Nephron (organoid): ENCODE results near the gene GALNT2.

Experiments
- H3K27ac Mint-ChIP-seq, 3 experiments: 2 replicates each; pipeline ENCODE4 v1.8.0; 2020; ENCODE audit warnings: mixed read lengths in 3 of 3, mild to moderate bottlenecking in 2 of 3, moderate library complexity in 1 of 3
- H3K27me3 Mint-ChIP-seq: 2 replicates; pipeline ENCODE4 v1.8.0; 2021; ENCODE audit warnings: low read depth, mild to moderate bottlenecking, moderate library complexity, mixed read lengths
- H3K36me3 Mint-ChIP-seq: 2 replicates; pipeline ENCODE4 v1.8.0; 2020; ENCODE audit warnings: low read depth, mixed read lengths
- H3K4me1 Mint-ChIP-seq: 2 replicates; pipeline ENCODE4 v1.8.0; 2020; ENCODE audit warnings: mixed read lengths
- H3K4me3 Mint-ChIP-seq, 3 experiments: 2 replicates each; pipeline ENCODE4 v1.8.0; 2020; ENCODE audit warnings: mild to moderate bottlenecking in 3 of 3, mixed read lengths in 3 of 3, moderate library complexity in 2 of 3
- H3K9me3 Mint-ChIP-seq: 2 replicates; pipeline ENCODE4 v1.8.0; 2020; ENCODE audit warnings: mixed read lengths
- CTCF ChIP-seq, 3 experiments: fragments of 200-600 bp; sonication (generic); IDR thresholded peaks; one replicate each; pipeline ENCODE4 v1.5.0; 2021; ENCODE audit warnings: antibody characterized with exemption in 3 of 3; ENCODE audit not compliant: unreplicated experiment in 3 of 3

Gene GALNT2

GRCh38 chr1:230072866-230073265 lies 5.8 kb downstream of the GALNT2 start:
- Mint-ChIP-seq H3K9me3 (no peaks in the 10 kb centered on the region), H3K27ac (no peak overlapping the region), H3K4me1 (peaks cover 54% of the 10 kb centered on the region), H3K4me3 (no peak overlapping the region), H3K36me3 (peaks cover 13% of the 10 kb centered on the region), H3K27me3 (peaks cover 4% of the 10 kb centered on the region)
- no peak for TF ChIP-seq CTCF (IDR thresholded peaks at IDR 0.05; ENCODE audit: unreplicated experiment in 3 of 3)

- Mint-ChIP-seq H3K4me3 (no peak overlapping the region), H3K36me3 (peaks cover 13% of the 10 kb centered on the region), H3K9me3 (no peaks in the 10 kb centered on the region), H3K27me3 (peaks cover 4% of the 10 kb centered on the region), H3K4me1 (peaks cover 51% of the 10 kb centered on the region), H3K27ac (no peak overlapping the region)
- no peak for TF ChIP-seq CTCF (IDR thresholded peaks at IDR 0.05; ENCODE audit: unreplicated experiment in 3 of 3)
These were observed 6.5 kb downstream of the GALNT2 start for GRCh38 chr1:230073371-230074035.

- Mint-ChIP-seq H3K4me1 (peaks cover 51% of the 10 kb centered on the region), H3K36me3 (peaks cover 13% of the 10 kb centered on the region), H3K9me3 (no peaks in the 10 kb centered on the region)
These were observed 7.2 kb downstream of the GALNT2 start for GRCh38 chr1:230074270-230074669.

GRCh38 chr1:230074762-230075161 lies 7.7 kb downstream of the GALNT2 start:
- Mint-ChIP-seq H3K27ac (no peak overlapping the region), H3K27me3 (no peaks in the 10 kb centered on the region), H3K4me1 (peaks cover 51% of the 10 kb centered on the region), H3K36me3 (peaks cover 14% of the 10 kb centered on the region), H3K4me3 (no peak overlapping the region), H3K9me3 (no peaks in the 10 kb centered on the region)
- TF ChIP-seq CTCF (IDR thresholded peaks at IDR 0.05; ENCODE audit: unreplicated experiment in 3 of 3): no peak

More at GRCh38 chr1:230074270-230074669, 7.2 kb downstream of the GALNT2 start:
- Mint-ChIP-seq H3K27ac (no peak overlapping the region), H3K4me3 (no peak overlapping the region), H3K27me3 (no peaks in the 10 kb centered on the region)
- TF ChIP-seq CTCF (IDR thresholded peaks at IDR 0.05; ENCODE audit: unreplicated experiment in 3 of 3): no peak

- Mint-ChIP-seq H3K27me3 (no peaks in the 10 kb centered on the region), H3K27ac (no peak overlapping the region), H3K4me3 (no peak overlapping the region), H3K9me3 (no peaks in the 10 kb centered on the region), H3K36me3 (peaks cover 19% of the 10 kb centered on the region), H3K4me1 (peaks cover 42% of the 10 kb centered on the region)
- no peak for TF ChIP-seq CTCF (IDR thresholded peaks at IDR 0.05; ENCODE audit: unreplicated experiment in 3 of 3)
These were observed 9.1 kb downstream of the GALNT2 start for GRCh38 chr1:230076121-230076520.

GRCh38 chr1:230077011-230077410 lies 10.0 kb downstream of the GALNT2 start:
- Mint-ChIP-seq H3K27ac (no peak overlapping the region), H3K4me1 (peaks cover 33% of the 10 kb centered on the region), H3K9me3 (no peaks in the 10 kb centered on the region), H3K4me3 (no peak overlapping the region), H3K36me3 (peaks cover 19% of the 10 kb centered on the region), H3K27me3 (no peaks in the 10 kb centered on the region)
- no peak for TF ChIP-seq CTCF (IDR thresholded peaks at IDR 0.05; ENCODE audit: unreplicated experiment in 3 of 3)
